GM19324 (cell line): ENCODE data around the gene SMAD3.

Experiments
- ATAC-seq: cut with Tn5 transposase; IDR thresholded peaks from one replicate; pipeline ENCODE4 v1.9.1; 2021; ENCODE audit warnings: mild to moderate bottlenecking, moderate library complexity; ENCODE audit not compliant: unreplicated experiment, low FRiP score

Gene SMAD3

DNA sequence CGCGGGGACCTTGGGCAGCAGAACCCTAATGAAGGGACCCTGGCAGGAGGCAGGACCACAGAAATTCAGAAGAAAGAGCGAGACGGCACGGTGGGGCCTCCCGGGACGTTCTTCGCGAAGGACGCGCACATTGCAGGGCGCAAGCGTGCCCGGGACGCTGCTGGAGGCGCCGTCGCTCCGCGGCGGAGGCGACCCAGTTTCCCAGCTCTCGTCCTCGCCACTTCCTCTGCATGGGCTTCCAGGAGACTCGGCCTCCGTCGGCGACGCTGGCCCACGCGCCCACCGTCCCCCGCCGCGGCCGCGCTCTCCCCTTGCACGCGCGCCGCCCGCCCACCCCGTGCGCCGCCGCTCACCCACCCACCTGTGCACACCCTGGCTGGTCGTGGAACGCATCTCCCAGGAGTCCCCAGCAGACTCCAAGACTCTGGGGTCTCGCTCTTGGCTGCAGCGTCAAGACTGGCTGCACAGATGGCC, 31.8 kb upstream of the SMAD3 start:
- ATAC-seq = no peak

DNA sequence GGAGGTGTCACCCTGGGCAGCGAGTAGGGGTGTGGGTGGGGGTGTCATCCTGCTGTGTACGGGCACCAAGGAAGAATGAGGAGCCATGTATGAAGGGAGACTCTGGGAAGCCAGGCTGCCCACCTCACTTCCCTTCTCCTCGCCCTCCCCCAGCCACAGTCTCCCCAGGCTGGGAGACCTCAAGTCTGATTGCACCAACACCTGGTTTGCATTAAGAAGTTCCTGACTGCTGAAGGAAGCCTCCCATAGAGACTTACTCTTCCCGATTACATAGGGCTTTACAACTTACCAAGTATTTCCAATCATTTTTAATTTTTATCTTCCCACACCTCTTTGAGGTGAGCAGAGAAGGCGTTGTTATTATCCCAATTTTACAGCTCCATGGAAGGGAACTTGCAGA, 29.5 kb upstream of the SMAD3 start:
- no peak for ATAC-seq

DNA sequence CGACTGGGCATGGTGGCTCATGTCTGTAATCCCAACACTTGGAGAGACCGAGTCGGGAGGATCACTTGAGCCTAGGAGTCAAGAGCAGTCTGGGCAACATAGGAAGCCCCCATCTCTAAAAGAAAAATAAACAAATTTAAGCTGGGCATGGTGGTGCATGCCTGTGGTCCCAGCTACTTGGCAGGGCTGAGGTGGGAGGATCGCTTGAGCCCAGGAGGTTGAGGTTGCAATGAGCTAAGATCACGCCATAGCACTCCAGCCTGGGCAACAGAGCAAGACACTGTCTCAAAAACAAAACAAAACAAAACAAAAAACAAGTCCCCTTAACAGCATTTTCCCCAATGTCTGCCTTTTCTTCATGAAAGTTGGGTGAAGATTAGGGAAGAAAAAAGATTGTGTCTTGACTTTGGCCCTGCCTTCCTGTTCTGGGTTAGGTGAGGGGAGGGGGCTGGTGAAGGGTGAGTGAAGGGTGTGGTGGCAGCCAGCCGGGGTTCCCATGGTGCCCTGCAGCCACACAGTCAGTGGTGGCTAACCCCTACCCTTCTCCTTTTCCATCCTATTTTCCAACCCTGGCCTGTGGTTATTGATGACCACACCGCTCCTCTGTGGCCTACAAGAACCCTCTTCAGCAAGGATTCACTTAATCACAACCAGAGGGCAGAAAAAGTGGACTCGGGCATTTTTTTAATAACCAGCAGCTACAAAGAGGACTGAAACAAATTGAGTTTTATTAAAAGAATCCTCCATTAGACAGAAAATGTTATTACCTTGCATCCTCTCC, 28.4 kb upstream of the SMAD3 start:
- ATAC-seq = no peak

- no peak for ATAC-seq
Observed at GRCh38 chr15:67037694-67038093, 27.7 kb upstream of the SMAD3 start.

GRCh38 chr15:67038736-67039135, 26.7 kb upstream of the SMAD3 start:
- ATAC-seq = no peak

GRCh38 chr15:67039384-67040075, 25.9 kb upstream of the SMAD3 start:
- ATAC-seq = no peak

DNA sequence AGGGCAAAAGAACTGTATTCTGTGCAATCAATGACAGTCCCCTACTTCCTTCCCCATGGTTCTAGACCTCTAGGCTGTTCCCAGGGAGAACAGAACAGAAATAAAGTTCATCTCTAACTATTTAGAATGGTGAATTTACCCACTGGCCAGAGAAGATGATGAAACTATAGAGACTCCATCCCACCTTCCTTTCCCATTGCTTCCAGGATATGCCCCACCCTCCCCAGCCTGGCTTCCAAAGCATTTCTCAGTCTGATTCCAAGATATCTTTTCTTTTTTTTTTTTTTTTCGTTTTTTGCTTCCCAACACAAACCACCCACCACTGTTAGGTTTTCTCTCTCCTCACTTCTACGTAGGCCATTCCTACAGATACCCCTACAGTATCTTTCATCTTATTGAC, 25.1 kb upstream of the SMAD3 start:
- ATAC-seq = no peak

DNA sequence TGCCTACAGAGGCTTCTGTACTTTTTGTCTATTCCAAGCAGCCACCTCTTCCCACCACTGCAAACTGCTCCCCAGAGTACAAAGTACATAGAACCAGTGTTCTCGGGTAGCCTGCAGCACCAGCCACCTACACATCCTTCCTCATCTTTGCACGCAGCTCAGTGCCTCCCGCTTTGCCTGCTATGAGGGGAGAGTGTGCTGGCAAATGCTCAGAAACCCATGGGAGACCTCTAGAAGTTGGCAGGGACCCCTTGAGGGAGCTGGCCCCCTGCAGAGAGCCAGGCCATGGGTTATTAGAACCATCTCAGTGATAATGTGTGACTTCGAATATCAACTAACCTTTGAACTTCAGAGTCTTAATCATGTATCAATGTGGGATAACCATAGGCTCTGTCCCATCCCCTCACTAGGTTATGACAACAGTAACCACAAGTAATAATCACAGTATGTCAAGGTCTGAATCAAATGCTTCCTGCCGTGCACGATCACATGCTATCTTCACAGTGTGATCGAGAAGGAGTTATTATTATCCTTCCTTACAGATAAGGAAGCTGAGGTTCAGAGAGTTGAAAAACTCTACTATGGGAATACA, 22.8 kb upstream of the SMAD3 start:
- no peak for ATAC-seq

GRCh38 chr15:67043939-67044771, 21.2 kb upstream of the SMAD3 start:
- no peak for ATAC-seq

GRCh38 chr15:67047149-67047661, 18.2 kb upstream of the SMAD3 start:
- ATAC-seq = no peak

DNA sequence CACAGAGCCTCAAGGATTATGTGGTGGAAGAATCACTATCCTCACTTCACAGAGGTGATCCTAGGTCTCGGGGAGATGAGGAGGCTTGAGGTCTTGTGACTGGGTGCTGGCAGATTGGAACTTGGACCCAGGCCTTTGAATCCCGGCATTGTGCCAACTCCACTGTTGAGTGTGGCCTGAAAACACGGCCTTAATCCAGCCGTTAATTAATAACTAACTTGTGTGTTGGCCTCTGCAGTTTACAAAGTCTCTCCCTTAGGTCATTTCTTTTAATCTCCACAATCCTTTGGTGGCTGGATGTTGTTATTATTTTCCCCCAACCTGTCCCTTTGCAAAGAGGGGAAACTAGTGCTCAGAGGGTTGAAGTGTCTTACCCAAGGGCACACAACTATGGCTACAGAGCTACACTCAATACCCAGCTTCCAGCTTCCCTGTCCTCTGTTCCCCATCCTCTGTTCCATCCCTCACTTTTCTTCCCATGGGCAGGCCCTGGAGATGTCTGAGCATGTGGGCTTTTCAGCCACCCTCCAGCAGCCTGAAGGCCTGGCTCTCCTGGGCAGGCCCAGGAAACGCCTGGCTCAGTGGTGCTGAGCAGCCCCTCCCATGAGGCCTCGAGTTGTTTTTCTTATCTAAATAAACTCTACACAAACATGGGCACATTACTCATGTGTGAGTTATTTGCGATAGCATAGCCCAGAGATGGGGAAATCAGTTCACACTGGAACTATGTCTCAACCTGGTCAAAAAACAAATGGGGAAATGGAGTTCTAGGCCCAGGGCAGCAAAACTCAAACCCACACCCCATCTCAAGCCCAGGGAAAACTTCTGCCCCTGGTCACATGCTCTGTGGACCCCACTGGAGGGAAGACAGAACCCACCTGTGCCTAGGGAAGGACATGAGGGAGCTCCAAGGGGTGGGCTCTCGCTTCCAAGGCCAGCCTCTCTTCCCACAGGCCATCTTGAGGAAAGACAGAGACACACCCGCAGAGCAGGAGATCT, 16.8 kb upstream of the SMAD3 start:
- ATAC-seq = no peak

- no peak for ATAC-seq
Observed at GRCh38 chr15:67049351-67050044, 15.9 kb upstream of the SMAD3 start.

DNA sequence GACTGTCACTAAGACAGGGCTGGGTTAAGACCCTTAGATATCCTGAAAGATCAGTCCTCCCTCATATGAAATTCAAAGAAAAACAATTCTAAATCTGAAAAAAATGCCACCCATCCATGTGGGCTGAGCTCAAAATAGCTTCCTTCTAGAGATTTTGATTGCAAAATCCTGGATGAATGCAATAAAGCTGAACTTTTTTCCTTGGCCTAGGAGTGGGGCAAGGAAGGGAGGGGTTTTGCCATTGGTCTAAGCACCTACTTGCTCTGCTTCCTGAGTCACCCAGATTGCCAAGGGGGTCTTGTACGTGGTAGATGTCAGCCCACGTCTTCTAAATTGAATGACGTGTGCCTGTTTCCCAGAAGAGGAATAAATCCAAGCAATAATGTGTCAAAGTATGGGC, 15.3 kb upstream of the SMAD3 start:
- ATAC-seq = no peak

DNA sequence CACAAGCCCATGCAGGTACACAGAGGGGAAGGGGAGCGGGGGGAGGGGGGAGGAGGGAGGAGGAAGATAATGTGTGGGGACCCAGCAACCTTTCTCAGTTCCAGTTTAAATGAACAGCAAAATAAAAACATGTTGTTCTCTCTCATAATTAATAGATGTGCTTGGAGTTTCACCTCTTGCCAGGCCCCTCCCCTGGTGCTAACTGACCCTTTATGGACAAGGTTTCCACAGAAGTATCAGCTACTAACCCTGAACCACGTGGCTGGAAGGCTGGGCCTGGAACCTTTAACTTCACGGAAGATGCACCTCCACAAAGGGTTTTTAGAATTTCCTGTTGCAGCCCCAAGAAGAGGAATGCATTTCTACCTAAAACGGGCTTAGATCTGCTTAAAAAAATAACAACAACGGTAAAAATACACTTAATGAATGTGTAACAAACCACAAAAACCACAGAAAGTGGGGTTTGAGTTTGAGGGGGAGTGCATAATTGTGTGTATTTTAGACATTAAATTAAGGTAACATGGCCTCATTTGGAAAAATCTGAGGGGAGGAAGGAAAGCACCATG, 14.8 kb upstream of the SMAD3 start:
- no peak for ATAC-seq

DNA sequence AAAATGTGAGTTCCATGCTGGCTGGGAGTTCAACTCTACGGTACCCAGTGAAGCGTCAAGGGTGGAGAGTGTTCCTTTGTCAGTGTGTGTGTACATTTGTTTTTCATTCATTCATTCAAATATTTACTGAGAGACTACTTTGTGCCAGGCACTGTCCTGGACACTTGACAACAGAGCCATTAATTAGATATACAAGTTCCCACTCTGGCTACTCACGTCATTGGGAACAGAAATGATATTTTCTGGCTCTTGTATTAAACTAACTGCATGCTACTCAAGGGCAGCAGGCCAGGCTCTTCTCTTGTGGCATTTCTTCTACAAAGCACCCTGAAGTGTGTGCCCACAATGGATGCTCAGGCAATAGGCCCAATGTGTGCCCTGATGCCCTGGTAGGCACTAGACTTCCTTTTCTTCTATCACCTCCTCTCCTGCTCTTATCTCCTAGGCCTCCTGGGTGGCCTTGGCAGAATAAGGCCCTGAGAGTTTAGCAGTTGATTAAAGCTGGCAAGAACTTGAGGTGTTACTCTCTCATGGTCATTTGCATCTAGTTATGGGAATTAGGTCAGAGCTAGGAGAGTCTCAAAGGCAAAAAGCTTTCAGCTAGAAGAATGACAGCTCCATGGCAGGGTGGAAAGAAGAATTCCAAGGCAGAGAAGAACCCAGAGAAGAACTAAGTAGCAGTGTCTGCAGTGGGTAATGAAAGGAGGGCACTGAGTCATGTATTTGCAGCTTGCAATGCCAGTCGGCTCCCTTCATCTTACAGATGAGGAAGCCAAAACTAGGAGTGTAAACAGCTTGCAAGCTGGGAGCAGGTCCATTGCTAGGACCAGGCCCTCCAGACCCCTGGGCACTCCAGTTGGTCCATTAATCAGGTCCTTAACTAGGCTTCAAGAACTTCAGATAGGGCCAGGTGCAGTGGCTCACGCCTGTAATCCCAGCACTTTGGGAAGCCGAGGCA, 14.0 kb upstream of the SMAD3 start:
- no peak for ATAC-seq

GRCh38 chr15:67054676-67055075, 10.7 kb upstream of the SMAD3 start:
- ATAC-seq = no peak

GRCh38 chr15:67059127-67059553, 6.3 kb upstream of the SMAD3 start:
- no peak for ATAC-seq
